ENCODE data around the gene KANK2. TPM values are rescaled to one million over a fixed set of nuclear protein-coding genes. Genes with fewer than 3 reads are reported as not detected.
"Not testable (repeated sequence)": the region's sequence is repeated elsewhere in the genome, so short reads cannot be mapped to it uniquely, and the experiment has no call there.

The KANK2 gene
- total RNA-seq, 2 donors from 2014 or later: 0.63 to 0.72 TPM

DNA sequence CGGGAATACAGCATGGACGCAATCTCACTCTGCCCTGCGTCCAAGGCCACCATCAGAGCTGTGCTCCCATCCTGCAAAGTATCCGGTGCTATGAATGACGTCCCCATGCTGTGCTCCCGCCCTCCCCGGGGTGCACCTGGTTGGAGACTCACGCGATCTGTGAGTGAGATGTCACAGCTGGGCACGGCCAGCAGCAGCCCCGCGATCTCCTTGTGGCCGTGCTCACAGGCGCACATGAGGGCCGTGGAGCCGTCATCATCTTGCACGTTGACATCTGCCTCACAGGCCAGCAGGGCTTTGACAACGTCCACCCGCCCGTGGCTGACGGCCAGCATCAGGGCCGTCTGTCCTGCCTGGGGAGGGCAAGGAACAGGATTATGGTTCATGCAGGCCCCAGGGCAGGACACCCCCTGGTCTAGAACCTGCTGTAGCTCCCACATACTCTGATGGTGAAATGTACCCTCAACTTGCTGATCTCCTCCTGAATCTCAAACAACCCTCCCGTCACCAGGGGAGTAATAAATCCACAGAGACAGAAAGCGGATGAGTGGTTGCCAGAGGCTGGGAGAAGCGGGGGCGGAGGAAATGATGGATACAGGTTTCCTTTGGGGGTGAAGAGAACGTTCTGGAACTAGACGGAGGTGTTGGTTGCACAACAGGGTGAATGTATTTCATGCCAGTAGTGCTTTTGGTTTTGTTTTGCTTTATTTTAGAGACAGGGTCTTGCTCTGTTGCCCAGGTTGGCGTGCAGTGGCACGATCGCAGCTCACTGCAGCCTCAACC is 27.3 kb downstream of the KANK2 start:
- H3K27me3 Mint-ChIP-seq: no peaks in the 10 kb centered on the region
- no peak overlapping the region for H3K4me3 Mint-ChIP-seq
- DNase-seq: no peak
- H3K9me3 ChIP-seq (ENCODE audit: control insufficient read depth, low read length, poor library complexity, severe bottlenecking): no peaks in the 10 kb centered on the region
- H3K27ac Mint-ChIP-seq: no peak overlapping the region
- no peak for ATAC-seq
- no peaks in the 10 kb centered on the region for H3K4me1 Mint-ChIP-seq
- no peaks in the 10 kb centered on the region for H3K36me3 Mint-ChIP-seq (ENCODE audit: low read depth)

DNA sequence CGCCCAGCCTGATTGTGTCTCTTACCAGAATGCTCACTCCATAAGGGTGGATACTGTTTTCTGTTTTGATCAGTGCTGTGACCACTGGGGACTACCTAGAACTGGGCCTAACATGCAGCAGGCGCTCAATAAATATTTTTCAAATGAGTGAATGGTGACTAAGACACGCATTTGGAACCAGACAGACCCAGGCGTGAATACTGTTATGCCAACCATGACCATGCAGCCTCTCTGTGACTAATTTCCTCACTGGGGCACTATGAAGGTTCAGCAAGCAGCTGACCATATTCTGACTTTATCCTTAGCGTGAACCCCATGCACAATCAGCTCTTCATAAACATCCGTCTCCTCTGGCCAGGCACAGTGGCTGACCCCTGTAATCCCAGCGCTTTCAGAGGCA is 28.8 kb downstream of the KANK2 start:
- Mint-ChIP-seq H3K27ac (no peak overlapping the region), H3K4me1 (no peaks in the 10 kb centered on the region), H3K36me3 (ENCODE audit: low read depth) (no peaks in the 10 kb centered on the region), H3K27me3 (peaks cover 5% of the 10 kb centered on the region), H3K4me3 (no peak overlapping the region)
- H3K9me3 ChIP-seq (ENCODE audit: control insufficient read depth, low read length, poor library complexity, severe bottlenecking): no peaks in the 10 kb centered on the region
- ATAC-seq (no peak), DNase-seq (no peak)

DNA sequence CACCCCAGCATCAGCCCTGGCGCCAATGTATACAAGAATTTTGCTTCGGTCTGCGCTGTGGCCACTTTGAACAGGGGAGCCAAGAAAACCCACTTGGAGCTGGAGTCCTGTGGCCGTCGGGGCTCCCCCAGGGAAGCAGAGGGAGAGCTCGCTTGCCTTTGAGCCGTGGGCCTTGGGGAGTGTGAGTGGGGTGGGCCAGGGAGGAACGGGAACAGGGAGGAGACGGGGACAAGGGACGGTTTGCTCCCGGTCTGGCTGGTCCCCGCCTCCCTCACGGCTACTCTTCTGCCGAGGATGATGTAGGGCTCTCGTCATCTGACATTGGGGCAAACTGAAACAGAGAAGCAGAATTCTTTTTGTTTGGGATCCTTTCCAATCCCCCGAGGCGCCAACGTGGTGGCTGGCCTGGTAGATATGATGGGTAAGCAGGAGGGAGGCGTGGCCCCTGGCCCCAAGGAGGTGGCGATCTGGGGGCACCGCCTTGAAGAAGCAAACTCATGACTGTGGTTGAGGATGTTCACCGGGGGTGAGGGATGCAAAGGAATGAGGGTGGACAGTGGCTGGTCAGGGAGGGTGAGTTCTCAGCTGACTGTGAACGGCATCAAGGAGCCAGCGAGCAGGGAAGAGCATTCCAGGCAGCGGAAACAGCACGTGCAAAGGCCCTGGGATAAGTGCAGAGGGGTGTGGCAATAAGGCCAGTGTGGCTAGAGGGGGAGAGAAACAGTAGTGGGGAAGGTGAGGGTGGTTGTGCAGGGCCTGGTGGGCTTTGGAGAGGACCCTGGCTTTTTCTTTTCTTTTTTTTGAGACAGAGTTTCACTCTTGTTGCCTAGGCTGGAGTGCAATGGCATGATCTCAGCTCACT is 30.8 kb downstream of the KANK2 start:
- no peak overlapping the region for H3K4me3 Mint-ChIP-seq
- no peaks in the 10 kb centered on the region for H3K9me3 ChIP-seq (ENCODE audit: control insufficient read depth, low read length, poor library complexity, severe bottlenecking)
- no peak overlapping the region for H3K27ac Mint-ChIP-seq
- ATAC-seq (no peak), DNase-seq (no peak)
- peaks cover 5% of the 10 kb centered on the region for H3K27me3 Mint-ChIP-seq
- H3K4me1 Mint-ChIP-seq: no peaks in the 10 kb centered on the region
- no peaks in the 10 kb centered on the region for H3K36me3 Mint-ChIP-seq (ENCODE audit: low read depth)

DNA sequence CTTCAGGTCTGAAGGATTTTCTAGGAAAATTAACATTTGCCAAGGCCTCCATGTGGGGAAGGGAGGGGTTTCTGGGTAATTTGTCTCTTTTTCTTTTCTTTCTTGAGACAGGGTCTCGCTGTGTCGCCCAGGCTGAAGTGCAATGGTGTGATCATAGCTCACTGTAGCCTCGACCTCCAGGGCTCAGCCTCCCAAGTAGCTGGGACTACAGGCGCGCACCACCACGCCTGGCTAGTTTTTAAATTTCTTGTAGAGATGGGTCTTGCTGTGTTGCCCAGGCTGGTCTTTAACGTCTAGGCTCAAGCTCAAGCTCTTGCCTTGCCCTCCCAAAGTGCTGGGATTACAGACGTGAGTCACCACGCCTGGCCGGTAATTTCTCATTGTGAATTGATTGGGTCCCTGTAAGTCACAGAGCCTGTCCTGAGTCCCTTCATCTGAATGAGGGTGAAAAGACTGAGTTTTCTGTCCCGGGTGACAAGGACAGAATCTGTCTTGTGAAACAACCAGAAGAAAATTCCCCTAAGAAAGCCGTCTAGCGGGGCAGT is 31.8 kb downstream of the KANK2 start:
- no peak for DNase-seq
- H3K9me3 ChIP-seq (ENCODE audit: control insufficient read depth, low read length, poor library complexity, severe bottlenecking): no peaks in the 10 kb centered on the region
- no peaks in the 10 kb centered on the region for H3K4me1 Mint-ChIP-seq
- no peak overlapping the region for H3K4me3 Mint-ChIP-seq
- H3K27ac Mint-ChIP-seq: no peak overlapping the region
- no peaks in the 10 kb centered on the region for H3K36me3 Mint-ChIP-seq (ENCODE audit: low read depth)
- peaks cover 5% of the 10 kb centered on the region for H3K27me3 Mint-ChIP-seq
- ATAC-seq: no peak

DNA sequence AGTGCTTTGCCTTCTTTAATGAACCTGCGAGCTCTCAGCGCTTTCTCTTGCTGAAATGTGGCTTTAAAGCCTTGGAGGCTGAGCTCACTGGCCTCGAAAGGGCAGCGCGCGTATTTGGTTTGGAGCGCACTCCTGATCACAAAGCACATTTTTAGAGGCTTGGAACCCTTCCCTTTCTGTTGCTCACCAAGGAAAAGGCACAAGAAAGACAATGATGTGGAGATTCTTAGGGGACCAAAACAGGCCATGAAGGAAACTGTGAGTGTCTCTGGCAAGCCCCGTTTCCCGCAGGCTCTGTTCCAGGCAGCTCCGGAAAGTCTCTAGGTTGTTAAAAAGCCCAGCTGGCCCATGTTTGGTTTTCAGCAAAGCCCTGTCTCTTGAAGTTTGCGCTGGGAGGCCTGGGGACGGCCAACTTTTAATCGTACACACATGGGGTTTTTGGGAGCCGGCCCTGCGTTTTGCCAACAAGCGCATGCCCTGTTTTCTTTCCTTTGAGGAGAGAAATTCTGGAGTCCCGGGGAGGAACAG is 32.4 kb downstream of the KANK2 start:
- DNase-seq (no peak), ATAC-seq (no peak)
- no peaks in the 10 kb centered on the region for H3K9me3 ChIP-seq (ENCODE audit: control insufficient read depth, low read length, poor library complexity, severe bottlenecking)
- Mint-ChIP-seq H3K27me3 (peaks cover 5% of the 10 kb centered on the region), H3K27ac (no peak overlapping the region), H3K36me3 (ENCODE audit: low read depth) (no peaks in the 10 kb centered on the region), H3K4me1 (no peaks in the 10 kb centered on the region), H3K4me3 (no peak overlapping the region)

DNA sequence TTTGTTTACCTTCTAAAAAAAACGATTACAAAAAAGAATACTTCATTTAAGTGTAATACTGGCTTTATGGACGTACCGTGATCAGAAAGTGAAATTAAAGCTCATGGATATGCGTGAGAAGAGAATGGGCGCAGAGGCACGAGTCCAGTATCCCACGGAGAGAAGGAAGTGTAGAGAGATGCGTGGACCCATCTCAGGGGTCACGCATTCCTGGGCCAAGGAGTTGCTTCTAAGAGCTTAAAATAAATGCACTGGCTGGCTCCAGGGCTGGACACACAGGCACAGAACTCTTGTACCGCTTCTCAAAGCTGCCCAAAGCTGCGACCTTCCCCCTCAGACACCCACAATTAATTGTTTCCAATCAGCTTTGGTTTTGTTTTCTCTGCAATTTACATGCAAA is 33.0 kb downstream of the KANK2 start:
- DNase-seq (no peak), ATAC-seq (no peak)
- Mint-ChIP-seq H3K27ac (no peak overlapping the region), H3K36me3 (ENCODE audit: low read depth) (no peaks in the 10 kb centered on the region), H3K27me3 (peaks cover 5% of the 10 kb centered on the region), H3K4me1 (no peaks in the 10 kb centered on the region), H3K4me3 (no peak overlapping the region)
- H3K9me3 ChIP-seq (ENCODE audit: control insufficient read depth, low read length, poor library complexity, severe bottlenecking): no peaks in the 10 kb centered on the region

DNA sequence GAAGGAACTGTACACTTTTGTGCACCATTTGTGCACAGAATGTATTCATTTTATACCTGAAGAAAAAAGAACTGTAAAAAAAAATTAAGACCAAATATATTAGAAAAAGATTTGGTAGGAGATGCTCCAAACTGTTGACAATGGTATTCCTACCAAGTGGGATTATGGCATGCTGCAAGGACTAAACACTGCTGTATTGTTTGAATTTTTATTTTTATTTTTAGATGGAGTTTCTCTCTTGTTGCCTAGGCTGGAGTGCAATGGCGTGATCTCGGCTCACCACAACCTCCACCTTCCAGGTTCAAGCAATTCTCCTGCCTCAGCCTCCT is 36.9 kb downstream of the KANK2 start:
- not testable (repeated sequence) for H3K9me3 ChIP-seq (ENCODE audit: control insufficient read depth, low read length, poor library complexity, severe bottlenecking); DNase-seq; H3K4me3 Mint-ChIP-seq; ATAC-seq; H3K36me3 Mint-ChIP-seq (ENCODE audit: low read depth); H3K27me3 Mint-ChIP-seq; H3K27ac Mint-ChIP-seq; H3K4me1 Mint-ChIP-seq

DNA sequence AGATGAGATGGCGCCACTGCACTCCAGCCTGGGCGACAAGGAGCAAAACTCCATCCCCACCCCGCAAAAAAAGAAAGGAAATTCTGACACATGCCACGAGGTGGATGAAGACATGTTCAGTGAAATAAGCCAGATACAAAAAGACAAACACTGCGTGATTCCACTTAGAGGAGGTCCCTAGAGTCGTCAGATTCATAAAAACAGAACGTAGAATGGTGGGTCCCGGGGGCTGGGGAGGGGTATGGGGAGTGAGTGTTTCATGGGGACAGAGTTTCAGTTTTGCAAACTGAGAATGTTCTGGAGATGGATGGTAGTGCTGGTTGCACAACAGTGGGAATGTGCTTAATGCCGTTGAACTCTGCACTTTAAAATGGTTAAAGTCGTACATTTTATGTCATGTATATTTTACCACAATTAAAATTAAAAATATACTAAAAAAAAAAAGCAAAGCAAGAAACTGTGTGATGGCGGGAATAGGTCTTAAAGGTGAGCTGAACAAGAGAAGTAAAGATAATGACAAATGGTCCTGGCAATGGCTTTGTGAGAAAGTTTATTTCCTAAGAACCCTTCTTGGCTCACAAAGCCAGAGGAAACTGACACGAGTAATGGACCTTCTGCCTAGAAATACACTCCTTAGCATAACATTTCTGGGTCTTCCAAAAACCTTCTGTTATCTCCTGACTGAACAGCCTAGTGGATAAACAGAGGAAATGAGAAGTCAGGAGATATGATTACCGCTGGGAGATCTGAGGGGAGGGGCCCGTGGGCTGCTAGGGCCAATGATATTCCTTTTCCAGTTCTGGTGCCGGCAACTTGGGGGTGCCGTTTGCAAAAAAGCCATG is 37.5 kb downstream of the KANK2 start:
- Mint-ChIP-seq H3K36me3 (ENCODE audit: low read depth) (no peaks in the 10 kb centered on the region), H3K4me1 (peaks cover 3% of the 10 kb centered on the region), H3K4me3 (no peak overlapping the region), H3K27ac (no peak overlapping the region), H3K27me3 (peaks cover 3% of the 10 kb centered on the region)
- no peak for ATAC-seq
- H3K9me3 ChIP-seq (ENCODE audit: control insufficient read depth, low read length, poor library complexity, severe bottlenecking): no peaks in the 10 kb centered on the region
- no peak for DNase-seq

DNA sequence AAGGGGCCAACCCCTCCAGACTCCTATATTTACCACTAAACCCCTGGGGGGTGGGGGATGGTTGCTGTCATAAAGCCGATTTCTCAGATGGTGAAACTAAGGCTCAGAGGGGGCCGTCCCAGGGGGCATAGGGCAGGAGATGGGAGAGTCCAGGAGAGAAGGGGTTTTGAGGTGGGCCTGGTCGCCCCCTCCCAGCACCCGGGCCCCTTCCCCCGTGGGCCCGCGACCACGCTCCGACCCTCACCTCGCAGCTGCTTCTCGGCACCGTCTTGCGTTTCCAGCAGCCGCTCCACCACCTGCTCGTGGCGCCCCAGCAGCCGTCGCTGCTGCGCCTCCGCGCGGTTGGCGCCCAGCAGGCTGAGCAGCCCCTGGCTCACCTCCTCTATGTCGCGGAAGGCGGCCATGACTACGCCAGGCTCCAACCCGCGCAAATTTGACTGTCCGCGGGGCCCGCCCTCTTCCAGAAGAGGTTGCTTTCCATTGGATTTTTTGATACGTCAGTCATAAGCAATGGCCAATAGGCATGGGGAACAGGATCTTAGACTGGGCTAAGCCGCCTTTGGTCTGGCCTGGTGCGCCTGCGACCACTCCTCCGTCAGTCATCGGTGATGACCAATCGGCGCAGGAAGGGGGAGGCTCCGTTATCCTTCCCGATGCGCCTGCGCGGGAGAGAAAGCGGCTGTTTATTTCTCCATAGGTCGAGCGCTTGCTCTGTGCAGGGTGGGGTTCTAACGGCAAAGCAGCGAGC is 41.8 kb downstream of the KANK2 start, which contains the start of gene SPC24:
TSS of gene SPC24 (minus strand) at position 410 of the 748 bp plus-strand sequence. CDS start at position 404, 6 bp downstream.
- H3K4me3 Mint-ChIP-seq: peak within 1 kb of the TSS; percentile 90
- no peaks in the 10 kb centered on the region for H3K27me3 Mint-ChIP-seq
- H3K27ac Mint-ChIP-seq: peak within 1 kb of the TSS; percentile 88
- no peaks in the 10 kb centered on the region for H3K36me3 Mint-ChIP-seq (ENCODE audit: low read depth)
- DNase-seq: peak; percentile 77 to 80 (median 79)
- ATAC-seq: peak; percentile 98
- H3K9me3 ChIP-seq (ENCODE audit: control insufficient read depth, low read length, poor library complexity, severe bottlenecking): no peaks in the 10 kb centered on the region
- peaks cover 8% of the 10 kb centered on the region for H3K4me1 Mint-ChIP-seq

DNA sequence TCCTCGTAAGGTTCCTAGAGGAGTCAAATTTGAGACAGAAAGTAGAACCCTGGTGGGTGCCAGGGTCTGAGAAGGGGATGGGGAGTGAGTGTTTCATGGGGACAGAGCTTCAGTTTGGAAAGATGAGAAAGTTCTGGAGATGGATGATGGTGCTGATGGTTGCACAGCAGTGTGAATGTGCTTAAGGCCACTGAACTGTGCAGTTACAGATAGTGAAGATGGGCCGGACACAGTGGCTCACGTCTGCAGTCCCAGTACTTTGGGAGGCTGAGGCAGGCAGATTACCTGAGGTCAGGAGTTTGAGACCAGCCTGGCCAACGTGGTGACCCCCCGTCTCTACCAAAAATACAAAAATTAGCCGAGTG is 42.7 kb downstream of the KANK2 start:
- Mint-ChIP-seq H3K27me3 (no peaks in the 10 kb centered on the region), H3K4me3 (peak overlapping the region; percentile 90), H3K36me3 (ENCODE audit: low read depth) (no peaks in the 10 kb centered on the region), H3K4me1 (peaks cover 8% of the 10 kb centered on the region), H3K27ac (peak overlapping the region; percentile 88)
- no peaks in the 10 kb centered on the region for H3K9me3 ChIP-seq (ENCODE audit: control insufficient read depth, low read length, poor library complexity, severe bottlenecking)
- ATAC-seq (no peak), DNase-seq (no peak)

DNA sequence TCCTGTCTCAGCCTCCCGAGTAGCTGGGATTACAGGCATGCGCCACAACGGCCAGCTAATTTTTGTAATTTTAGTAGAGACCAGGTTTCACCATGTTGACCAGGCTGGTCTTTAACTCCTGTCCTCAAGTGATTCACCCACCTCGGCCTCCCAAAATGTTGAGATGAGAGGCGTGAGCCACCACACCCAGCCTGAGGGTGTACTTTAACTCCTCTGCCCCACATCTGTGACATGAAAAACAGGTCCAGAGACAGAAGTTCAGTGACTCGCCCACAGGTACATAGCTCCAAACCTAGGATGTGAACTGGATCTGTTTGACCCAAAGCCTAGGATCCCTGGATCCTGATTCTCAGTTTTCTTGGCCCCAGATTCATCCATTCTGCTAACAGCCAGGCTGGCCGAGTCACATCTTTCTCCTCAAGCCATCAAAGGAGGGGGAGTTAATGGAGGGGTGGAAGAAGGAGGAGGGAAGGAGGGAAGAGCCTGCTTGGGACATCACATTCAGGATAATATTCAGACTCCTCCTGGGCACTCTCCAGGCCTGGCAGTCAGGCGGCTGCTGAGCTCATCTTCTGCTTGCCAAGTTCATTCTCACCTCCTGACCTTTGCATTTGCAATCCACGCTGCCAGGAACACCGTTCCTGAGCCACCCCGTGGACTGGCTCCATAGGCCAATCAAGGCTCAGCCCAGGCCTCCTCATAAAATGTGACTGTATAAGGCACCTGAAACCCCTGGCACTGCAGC is 44.9 kb downstream of the KANK2 start:
- Mint-ChIP-seq H3K27me3 (no peaks in the 10 kb centered on the region), H3K36me3 (ENCODE audit: low read depth) (no peaks in the 10 kb centered on the region), H3K4me3 (no peak overlapping the region), H3K4me1 (peaks cover 8% of the 10 kb centered on the region), H3K27ac (peak overlapping the region; percentile 24)
- no peaks in the 10 kb centered on the region for H3K9me3 ChIP-seq (ENCODE audit: control insufficient read depth, low read length, poor library complexity, severe bottlenecking)
- ATAC-seq (no peak), DNase-seq (no peak)

DNA sequence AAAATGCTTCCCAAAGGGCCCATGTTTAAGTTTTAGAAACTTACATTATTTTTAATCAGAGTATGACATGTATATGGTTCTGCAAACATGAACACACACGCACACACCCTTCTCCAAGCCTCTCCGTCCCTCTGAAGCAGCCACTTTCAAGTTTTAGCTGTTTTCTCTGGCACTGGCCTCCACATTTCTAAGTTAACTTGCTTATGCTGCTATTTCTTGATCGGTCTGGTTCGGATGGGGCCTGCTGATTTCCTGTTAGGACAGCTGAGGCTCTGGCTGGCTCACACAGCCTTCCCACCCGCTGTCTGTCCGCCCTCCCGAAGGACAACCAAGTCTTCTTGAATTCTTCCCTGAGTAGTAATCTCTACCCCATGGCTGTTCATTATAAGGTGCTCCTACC is 46.2 kb downstream of the KANK2 start:
- H3K4me1 Mint-ChIP-seq: peaks cover 8% of the 10 kb centered on the region

More for the DNA sequence above, 46.2 kb downstream of the KANK2 start:
- Mint-ChIP-seq H3K4me3 (no peak overlapping the region), H3K27me3 (no peaks in the 10 kb centered on the region), H3K27ac (no peak overlapping the region), H3K36me3 (ENCODE audit: low read depth) (no peaks in the 10 kb centered on the region)
- no peaks in the 10 kb centered on the region for H3K9me3 ChIP-seq (ENCODE audit: control insufficient read depth, low read length, poor library complexity, severe bottlenecking)
- ATAC-seq: no peak
- no peak for DNase-seq

Measured in T-helper 17 cell (primary cell).